Measurements from ENCODE around the gene ATRIP.

- TF ChIP-seq CTCF (IDR thresholded peaks at IDR 0.05) (no peak), POLR2A (IDR thresholded peaks at IDR 0.05) (no peak), EP300 (IDR thresholded peaks at IDR 0.05) (no peak)
Measured at GRCh38 chr3:48467110-48467454, 20.5 kb downstream of the ATRIP start.
